ENCODE measurements around the gene USP24. TPM values are rescaled to one million over a fixed set of nuclear protein-coding genes. Genes with fewer than 3 reads are reported as not detected.

Gene USP24
- total and polyA plus RNA-seq, 5 donors from 2014 or later, result 5.7 to 60.9 (median 6.3) TPM

DNA sequence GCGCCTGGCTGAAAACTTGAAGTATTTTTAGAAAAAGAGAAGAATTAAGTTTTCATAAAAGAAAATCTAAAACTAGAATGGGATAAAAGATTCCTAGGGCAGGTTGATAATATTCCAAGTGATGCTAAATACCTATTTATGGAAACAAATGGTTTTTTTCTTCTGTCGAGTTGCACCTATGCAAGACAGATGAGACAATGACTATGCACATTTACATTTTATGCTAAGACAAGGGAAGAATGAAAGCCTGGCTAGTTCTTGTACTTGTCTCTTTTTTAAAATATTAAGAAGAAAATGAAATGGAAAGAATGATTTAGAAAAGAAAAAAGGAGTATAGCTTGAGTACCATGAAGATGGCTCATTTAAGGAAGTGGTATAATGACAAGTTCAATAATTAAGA is 24.4 kb upstream of the USP24 start:
- peaks cover 0 to 2% (median 0%) of the 10 kb centered on the region in 7 donors for H3K9me3 Mint-ChIP-seq
- H3K4me1 Mint-ChIP-seq, result peaks cover 0 to under 1% (median 0%) of the 10 kb centered on the region in 4 donors
- no peaks in the 10 kb centered on the region for H3K9me3 ChIP-seq (ENCODE audit: control insufficient read depth in 2 of 2, low read length in 2 of 2)
- no peak overlapping the region for H3K4me3 Mint-ChIP-seq
- H3K36me3 ChIP-seq (ENCODE audit: control insufficient read depth, insufficient read depth, low read length), result no peaks in the 10 kb centered on the region
- H3K27me3 ChIP-seq (ENCODE audit: control insufficient read depth, insufficient read depth, low read length), result peaks cover 2% of the 10 kb centered on the region
- H3K27ac Mint-ChIP-seq, result peak overlapping the region in 1 of 3 donors; percentile 60
- H3K27ac ChIP-seq (ENCODE audit: insufficient read depth, low read length, poor library complexity, severe bottlenecking), result no peak overlapping the region
- H3K27me3 Mint-ChIP-seq, result peaks cover 14% of the 10 kb centered on the region
- ATAC-seq (ENCODE audit: low read depth in 2 of 2) (no peak), DNase-seq (no peak)
- no peak overlapping the region for H3K4me3 ChIP-seq (ENCODE audit: low read depth, low read length)
- H3K36me3 Mint-ChIP-seq, result no peaks in the 10 kb centered on the region
- H3K4me1 ChIP-seq (ENCODE audit: control insufficient read depth, insufficient read depth, low read length, poor library complexity, severe bottlenecking), result no peaks in the 10 kb centered on the region

DNA sequence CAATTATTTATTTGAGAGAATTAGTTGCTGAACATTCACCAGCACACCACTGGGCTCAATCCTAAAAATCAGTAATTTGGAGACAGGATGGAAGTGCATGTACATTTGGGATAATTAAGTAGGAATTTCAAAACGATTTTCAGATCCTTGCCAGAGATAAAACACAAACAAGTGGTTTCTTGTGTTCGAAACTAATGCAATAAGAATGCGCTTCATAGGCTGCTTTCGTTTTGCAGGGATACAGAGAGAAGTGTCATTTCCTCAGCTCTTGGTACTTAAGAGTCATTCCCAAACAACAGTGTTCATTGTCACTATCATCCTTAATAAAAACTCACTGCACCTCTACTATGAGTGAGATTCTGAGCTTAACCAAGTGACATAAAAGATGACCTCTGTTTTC is 20.6 kb upstream of the USP24 start:
- H3K4me3 ChIP-seq (ENCODE audit: low read depth, low read length), result no peak overlapping the region
- DNase-seq (no peak), ATAC-seq (ENCODE audit: low read depth in 2 of 2) (no peak)
- H3K9me3 Mint-ChIP-seq, result peaks cover 0 to 2% (median 0%) of the 10 kb centered on the region in 7 donors
- H3K27me3 ChIP-seq (ENCODE audit: control insufficient read depth, insufficient read depth, low read length), result peaks cover 8% of the 10 kb centered on the region
- no peak overlapping the region for H3K27ac Mint-ChIP-seq
- H3K4me3 Mint-ChIP-seq, result no peak overlapping the region
- no peaks in the 10 kb centered on the region for H3K36me3 ChIP-seq (ENCODE audit: control insufficient read depth, insufficient read depth, low read length)
- H3K4me1 ChIP-seq (ENCODE audit: control insufficient read depth, insufficient read depth, low read length, poor library complexity, severe bottlenecking), result no peaks in the 10 kb centered on the region
- H3K27me3 Mint-ChIP-seq, result peaks cover 23% of the 10 kb centered on the region
- H3K9me3 ChIP-seq (ENCODE audit: control insufficient read depth in 2 of 2, low read length in 2 of 2), result no peaks in the 10 kb centered on the region
- no peak overlapping the region for H3K27ac ChIP-seq (ENCODE audit: insufficient read depth, low read length, poor library complexity, severe bottlenecking)
- H3K36me3 Mint-ChIP-seq, result no peaks in the 10 kb centered on the region
- H3K4me1 Mint-ChIP-seq, result no peaks in the 10 kb centered on the region

DNA sequence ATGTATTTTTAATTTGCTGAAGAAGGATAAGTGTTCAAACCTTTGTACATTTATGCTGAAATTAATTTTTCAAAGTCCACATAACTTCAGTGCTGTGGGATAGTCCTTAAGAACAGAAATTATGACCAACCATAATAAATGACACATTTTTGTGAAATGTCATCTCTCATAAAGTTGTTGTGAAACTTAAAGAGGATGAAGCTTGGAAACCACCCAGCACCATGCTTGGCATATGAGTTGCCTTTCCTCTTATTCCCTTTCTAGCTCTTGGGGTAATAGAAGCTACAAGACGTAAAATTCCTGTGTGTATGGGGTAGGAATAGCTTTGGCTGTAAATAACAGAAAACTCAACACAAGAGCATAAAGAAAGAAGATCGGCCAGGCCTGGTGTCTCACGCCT is 18.9 kb upstream of the USP24 start:
- DNase-seq (no peak), ATAC-seq (ENCODE audit: low read depth in 2 of 2) (no peak)
- Histone ChIP-seq H3K36me3 (ENCODE audit: control insufficient read depth, insufficient read depth, low read length) (no peaks in the 10 kb centered on the region), H3K4me3 (ENCODE audit: low read depth, low read length) (no peak overlapping the region), H3K27me3 (ENCODE audit: control insufficient read depth, insufficient read depth, low read length) (peaks cover 8% of the 10 kb centered on the region), H3K27ac (ENCODE audit: insufficient read depth, low read length, poor library complexity, severe bottlenecking) (no peak overlapping the region), H3K4me1 (ENCODE audit: control insufficient read depth, insufficient read depth, low read length, poor library complexity, severe bottlenecking) (no peaks in the 10 kb centered on the region), H3K9me3 (ENCODE audit: control insufficient read depth in 2 of 2, low read length in 2 of 2) (no peaks in the 10 kb centered on the region)
- Mint-ChIP-seq H3K27ac (no peak overlapping the region), H3K4me1 (peaks cover 0 to 3% (median 0%) of the 10 kb centered on the region in 4 donors), H3K27me3 (peaks cover 32% of the 10 kb centered on the region), H3K9me3 (peaks cover 0 to 2% (median 0%) of the 10 kb centered on the region in 7 donors), H3K36me3 (no peaks in the 10 kb centered on the region), H3K4me3 (no peak overlapping the region)

DNA sequence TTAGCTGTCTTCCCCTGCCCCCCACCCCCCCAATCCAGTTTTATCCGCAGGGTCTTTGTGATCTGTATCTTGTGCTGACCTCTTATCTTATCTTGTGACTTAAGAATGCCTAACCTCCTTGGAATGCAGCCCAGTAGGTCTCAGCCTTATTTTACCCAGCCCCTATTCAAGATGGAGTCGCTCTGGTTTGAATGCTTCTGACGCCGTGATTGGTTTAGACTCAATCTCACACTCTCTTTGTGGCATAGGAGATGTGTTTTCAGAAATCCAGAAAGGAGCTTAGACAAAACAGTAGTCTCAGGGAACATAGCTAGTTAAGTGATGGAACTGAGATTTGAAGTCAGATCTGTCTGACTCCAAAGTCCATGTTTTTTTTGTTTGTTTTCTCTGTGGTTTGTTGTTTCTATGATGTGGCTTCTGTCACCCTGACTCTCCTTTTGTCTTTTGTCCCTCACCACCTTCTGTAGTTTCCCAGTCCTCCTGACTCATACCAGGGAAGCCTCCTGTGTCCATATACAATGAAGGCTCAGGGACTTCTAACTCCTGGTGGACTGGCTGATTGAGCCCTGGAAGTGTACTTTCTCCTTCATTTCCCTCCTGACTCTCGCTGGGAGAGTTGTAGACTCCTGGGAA is 18.1 kb upstream of the USP24 start:
- Mint-ChIP-seq H3K9me3 (peaks cover 0 to 3% (median 0%) of the 10 kb centered on the region in 7 donors), H3K27me3 (peaks cover 32% of the 10 kb centered on the region), H3K36me3 (no peaks in the 10 kb centered on the region), H3K27ac (peak overlapping the region in 1 of 3 donors; percentile 79), H3K4me1 (peaks cover 0 to 3% (median 0%) of the 10 kb centered on the region in 4 donors), H3K4me3 (no peak overlapping the region)
- Histone ChIP-seq H3K36me3 (ENCODE audit: control insufficient read depth, insufficient read depth, low read length) (no peaks in the 10 kb centered on the region), H3K27me3 (ENCODE audit: control insufficient read depth, insufficient read depth, low read length) (peaks cover 8% of the 10 kb centered on the region), H3K4me1 (ENCODE audit: control insufficient read depth, insufficient read depth, low read length, poor library complexity, severe bottlenecking) (no peaks in the 10 kb centered on the region), H3K27ac (ENCODE audit: insufficient read depth, low read length, poor library complexity, severe bottlenecking) (no peak overlapping the region), H3K4me3 (ENCODE audit: low read depth, low read length) (no peak overlapping the region), H3K9me3 (ENCODE audit: control insufficient read depth in 2 of 2, low read length in 2 of 2) (no peaks in the 10 kb centered on the region)
- ATAC-seq (ENCODE audit: low read depth in 2 of 2) (no peak), DNase-seq (no peak)

DNA sequence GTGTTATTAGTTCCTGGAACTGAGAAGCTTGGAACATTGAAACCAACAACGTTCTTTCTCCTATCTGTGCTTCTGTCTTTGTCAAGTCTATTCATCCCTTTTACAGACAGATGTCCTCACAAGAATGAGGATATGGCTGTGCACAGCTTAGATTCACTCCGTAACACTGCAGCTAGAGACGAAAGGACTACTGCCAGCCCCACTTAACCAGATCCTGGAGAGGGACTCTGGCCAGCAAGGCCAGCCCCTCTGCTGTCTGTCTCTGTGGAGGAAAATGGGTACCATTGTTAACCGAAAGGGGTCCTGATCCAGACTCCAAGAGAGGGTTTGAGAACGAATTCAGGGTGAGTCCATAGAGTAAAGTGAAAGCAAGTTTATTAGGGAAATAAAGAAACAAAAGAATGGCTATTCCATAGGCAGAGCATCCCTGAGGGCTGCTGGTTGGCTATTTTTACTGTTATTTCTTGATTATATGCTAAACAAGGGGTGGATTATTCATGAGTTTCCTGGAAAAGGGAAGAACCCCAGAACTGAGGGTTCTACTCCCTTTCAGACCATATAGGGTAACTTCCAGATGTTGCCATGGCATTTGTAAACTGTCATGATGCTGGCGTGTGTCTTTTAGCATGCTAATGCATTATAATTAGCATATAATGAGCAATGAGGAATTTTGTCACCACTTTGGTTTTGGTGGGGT is 17.4 kb upstream of the USP24 start:
- Histone ChIP-seq H3K27me3 (ENCODE audit: control insufficient read depth, insufficient read depth, low read length) (peaks cover 8% of the 10 kb centered on the region), H3K4me3 (ENCODE audit: low read depth, low read length) (no peak overlapping the region), H3K36me3 (ENCODE audit: control insufficient read depth, insufficient read depth, low read length) (no peaks in the 10 kb centered on the region), H3K9me3 (ENCODE audit: control insufficient read depth in 2 of 2, low read length in 2 of 2) (peaks cover under 1 to 2% of the 10 kb centered on the region in 2 experiments), H3K27ac (ENCODE audit: insufficient read depth, low read length, poor library complexity, severe bottlenecking) (no peak overlapping the region), H3K4me1 (ENCODE audit: control insufficient read depth, insufficient read depth, low read length, poor library complexity, severe bottlenecking) (no peaks in the 10 kb centered on the region)
- Mint-ChIP-seq H3K9me3 (peaks cover 0 to 5% (median under 1%) of the 10 kb centered on the region in 7 donors), H3K36me3 (no peaks in the 10 kb centered on the region), H3K4me1 (peaks cover 0 to 3% (median 0%) of the 10 kb centered on the region in 4 donors), H3K27ac (no peak overlapping the region), H3K4me3 (no peak overlapping the region), H3K27me3 (peaks cover 32% of the 10 kb centered on the region)
- ATAC-seq (ENCODE audit: low read depth in 2 of 2) (no peak), DNase-seq (no peak)

DNA sequence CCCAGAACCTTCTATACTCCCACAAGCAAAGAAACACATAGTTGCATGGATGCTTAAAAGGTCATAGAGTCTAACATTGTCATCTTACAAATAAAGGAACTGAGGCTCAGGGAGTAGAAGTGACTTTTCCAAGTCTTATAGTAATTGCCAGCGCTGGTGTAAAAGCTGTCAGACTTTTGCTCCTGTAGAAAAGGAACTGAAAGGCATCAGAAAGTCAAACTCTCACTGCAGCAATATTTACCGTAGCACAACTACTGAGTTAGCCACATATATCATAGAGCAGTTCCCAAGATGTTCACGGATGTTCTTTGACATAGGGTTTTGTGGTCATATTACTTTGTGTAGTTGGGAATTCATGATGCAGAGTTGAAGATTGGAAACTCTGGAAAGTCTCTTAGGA is 16.6 kb upstream of the USP24 start:
- Mint-ChIP-seq H3K4me1 (peaks cover 0 to 3% (median 0%) of the 10 kb centered on the region in 4 donors), H3K4me3 (no peak overlapping the region), H3K27me3 (peaks cover 32% of the 10 kb centered on the region), H3K36me3 (no peaks in the 10 kb centered on the region), H3K27ac (no peak overlapping the region), H3K9me3 (peaks cover 0 to 5% (median 2%) of the 10 kb centered on the region in 7 donors)
- no peak overlapping the region for H3K27ac ChIP-seq (ENCODE audit: insufficient read depth, low read length, poor library complexity, severe bottlenecking)
- H3K4me1 ChIP-seq (ENCODE audit: control insufficient read depth, insufficient read depth, low read length, poor library complexity, severe bottlenecking), result no peaks in the 10 kb centered on the region
- peaks cover 5 to 6% of the 10 kb centered on the region in 2 experiments for H3K9me3 ChIP-seq (ENCODE audit: control insufficient read depth in 2 of 2, low read length in 2 of 2)
- peaks cover 8% of the 10 kb centered on the region for H3K27me3 ChIP-seq (ENCODE audit: control insufficient read depth, insufficient read depth, low read length)
- no peaks in the 10 kb centered on the region for H3K36me3 ChIP-seq (ENCODE audit: control insufficient read depth, insufficient read depth, low read length)
- ATAC-seq (ENCODE audit: low read depth in 2 of 2) (no peak), DNase-seq (no peak)
- H3K4me3 ChIP-seq (ENCODE audit: low read depth, low read length), result no peak overlapping the region

DNA sequence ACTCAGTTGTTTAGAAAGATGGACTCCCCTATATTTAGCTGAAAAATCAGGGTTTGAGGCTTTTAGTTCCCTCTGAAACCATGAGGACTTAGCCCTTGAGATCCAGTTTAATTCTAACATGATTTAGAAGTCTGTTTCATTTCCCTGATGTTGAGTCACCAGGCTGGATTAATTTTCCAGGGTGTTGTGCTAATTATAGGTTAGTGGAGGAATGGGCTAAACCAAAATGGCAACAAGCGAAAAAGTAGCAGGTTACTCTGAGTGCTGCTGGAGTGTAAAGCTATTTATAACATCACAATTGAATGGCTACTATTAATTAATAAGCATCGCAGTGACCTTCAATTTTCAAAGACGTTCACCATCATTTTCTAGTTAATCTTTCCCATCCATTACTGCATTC is 15.5 kb upstream of the USP24 start:
- no peak for ATAC-seq (ENCODE audit: low read depth in 2 of 2)
- H3K27ac Mint-ChIP-seq, result no peak overlapping the region
- no peak overlapping the region for H3K27ac ChIP-seq (ENCODE audit: insufficient read depth, low read length, poor library complexity, severe bottlenecking)
- no peak for DNase-seq
- H3K9me3 Mint-ChIP-seq, result peaks cover 0 to 5% (median 1%) of the 10 kb centered on the region in 7 donors
- H3K36me3 Mint-ChIP-seq, result no peaks in the 10 kb centered on the region
- peaks cover 5 to 6% of the 10 kb centered on the region in 2 experiments for H3K9me3 ChIP-seq (ENCODE audit: control insufficient read depth in 2 of 2, low read length in 2 of 2)
- no peak overlapping the region for H3K4me3 ChIP-seq (ENCODE audit: low read depth, low read length)
- no peak overlapping the region for H3K4me3 Mint-ChIP-seq
- H3K27me3 Mint-ChIP-seq, result peaks cover 30% of the 10 kb centered on the region
- H3K27me3 ChIP-seq (ENCODE audit: control insufficient read depth, insufficient read depth, low read length), result peaks cover 8% of the 10 kb centered on the region
- H3K4me1 Mint-ChIP-seq, result peaks cover 0 to 3% (median 0%) of the 10 kb centered on the region in 4 donors
- no peaks in the 10 kb centered on the region for H3K4me1 ChIP-seq (ENCODE audit: control insufficient read depth, insufficient read depth, low read length, poor library complexity, severe bottlenecking)
- no peaks in the 10 kb centered on the region for H3K36me3 ChIP-seq (ENCODE audit: control insufficient read depth, insufficient read depth, low read length)
